LHCN-M2 (cell line): ENCODE data around the gene DCAF16. TPM values are rescaled to one million over a fixed set of nuclear protein-coding genes. Genes with fewer than 3 reads are reported as not detected.

Source experiments
- total RNA-seq: library from RNA; depleted of rRNA; stranded (reverse); fragments of >200 nt; gene quantifications from 2 replicates; pipeline ENCODE4 v1.2.3, GENCODE V29; 2014; rRNA removed

The DCAF16 gene
- total RNA-seq, 1 experiment from 2014 or later, result 17.7 TPM

Other genes with a start within 250 kb of the DCAF16 start
- gene LAP3, start 233.6 kb downstream of the DCAF16 start, total RNA-seq, result 78.1 and 90.6 TPM in 2 replicates
- 6.3 and 9.2 TPM in 2 replicates for gene MED28, start 196.1 kb downstream of the DCAF16 start, total RNA-seq
- gene FAM184B, start 29.1 kb downstream of the DCAF16 start, total RNA-seq, result not detected in 2 replicates
- gene NCAPG, start 222 bp upstream of the DCAF16 start, total RNA-seq, result 83.7 and 84.6 TPM in 2 replicates
- gene LCORL, start 211.0 kb upstream of the DCAF16 start, total RNA-seq, result 27.6 and 29.8 TPM in 2 replicates